HG02970 (cell line): Measurements from ENCODE around the gene MRPS14.
"Not testable (repeated sequence)": the region's sequence is repeated elsewhere in the genome, so short reads cannot be mapped to it uniquely, and the experiment has no call there.

Experiments
- ATAC-seq: cut with Tn5 transposase; IDR thresholded peaks from one replicate; pipeline ENCODE4 v1.9.1; 2021; ENCODE audit warnings: mild to moderate bottlenecking, moderate library complexity, moderate number of reproducible peaks; ENCODE audit not compliant: unreplicated experiment, low FRiP score

Gene MRPS14

DNA sequence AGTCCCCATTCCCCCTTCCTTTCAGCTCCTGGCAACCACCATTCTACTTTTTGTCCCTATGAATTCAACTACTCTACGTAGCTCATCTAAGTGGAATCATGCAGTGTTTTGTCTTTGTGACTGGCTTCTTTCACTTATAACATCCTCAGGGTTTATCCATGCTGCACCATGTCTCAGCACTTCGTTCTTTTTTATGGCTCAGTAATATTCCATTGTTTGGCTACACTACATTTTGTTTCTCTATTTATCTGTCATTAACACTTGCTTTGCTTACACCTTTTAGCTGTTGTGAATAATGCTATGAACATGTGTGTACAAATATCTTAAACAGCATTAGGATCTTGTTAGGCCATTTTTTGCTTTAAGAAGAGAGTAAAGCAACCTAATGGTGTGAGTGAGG, 1.5 kb upstream of the MRPS14 start:
- ATAC-seq, result no peak

- ATAC-seq, result not testable (repeated sequence)
Measured at GRCh38 chr1:175023922-175024242, 657 bp upstream of the MRPS14 start.

- no peak for ATAC-seq
Measured at GRCh38 chr1:175019524-175019923, 3.7 kb downstream of the MRPS14 start.

- no peak for ATAC-seq
Measured at GRCh38 chr1:175015243-175015642, 8.0 kb downstream of the MRPS14 start.

DNA sequence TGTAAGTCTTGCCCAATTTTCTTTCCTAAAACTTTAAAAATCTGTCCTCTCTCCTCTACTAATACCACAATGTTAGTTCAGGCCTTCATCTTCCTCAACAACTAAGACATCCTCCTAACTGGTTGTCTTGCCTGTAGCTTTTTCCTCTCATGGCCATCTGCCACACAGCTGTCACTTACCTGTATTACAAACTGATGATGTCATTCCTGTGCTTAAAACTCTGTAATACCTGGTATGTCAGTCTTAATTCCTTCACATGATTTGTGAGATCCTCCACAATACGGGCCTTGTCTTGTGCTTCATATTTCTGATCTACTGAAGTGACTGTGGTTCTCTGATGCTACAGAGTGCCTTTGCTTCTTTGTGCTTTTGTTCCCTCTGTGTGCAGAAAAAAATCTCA, 9.8 kb downstream of the MRPS14 start:
- no peak for ATAC-seq

- no peak for ATAC-seq
Measured at GRCh38 chr1:175009532-175009931, 13.7 kb downstream of the MRPS14 start.

DNA sequence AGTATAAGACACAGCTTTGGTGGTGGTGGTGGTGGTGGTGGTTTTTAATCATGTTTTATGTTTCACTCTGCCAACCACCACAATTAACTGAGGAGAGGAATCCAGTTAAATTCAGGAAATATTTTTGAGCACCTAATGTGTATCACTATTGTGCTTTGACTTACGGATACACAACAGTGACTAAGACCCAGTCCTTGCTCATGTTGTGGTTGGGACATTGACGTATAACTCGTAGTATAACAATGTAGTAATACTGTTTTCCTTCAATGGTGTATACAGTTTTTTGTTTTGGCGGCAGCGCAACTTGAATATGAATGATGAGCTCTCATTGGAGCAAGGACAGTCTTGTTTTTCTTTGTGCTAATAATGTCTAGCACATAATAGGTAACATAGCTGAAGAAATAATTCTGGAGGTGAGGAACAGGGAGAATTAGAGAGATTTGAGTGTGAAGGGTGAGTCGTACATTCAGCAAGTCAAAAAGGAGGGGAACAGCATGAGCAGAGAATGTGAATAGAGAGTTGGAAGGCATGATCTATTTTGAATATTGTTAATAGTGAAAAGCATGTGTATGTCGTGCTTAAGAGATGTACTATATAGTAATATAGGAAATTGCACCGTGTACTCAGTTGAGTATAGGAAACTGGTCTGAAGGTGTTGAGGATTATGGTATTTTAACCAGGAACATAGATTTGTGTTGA, 18.0 kb downstream of the MRPS14 start:
- no peak for ATAC-seq

DNA sequence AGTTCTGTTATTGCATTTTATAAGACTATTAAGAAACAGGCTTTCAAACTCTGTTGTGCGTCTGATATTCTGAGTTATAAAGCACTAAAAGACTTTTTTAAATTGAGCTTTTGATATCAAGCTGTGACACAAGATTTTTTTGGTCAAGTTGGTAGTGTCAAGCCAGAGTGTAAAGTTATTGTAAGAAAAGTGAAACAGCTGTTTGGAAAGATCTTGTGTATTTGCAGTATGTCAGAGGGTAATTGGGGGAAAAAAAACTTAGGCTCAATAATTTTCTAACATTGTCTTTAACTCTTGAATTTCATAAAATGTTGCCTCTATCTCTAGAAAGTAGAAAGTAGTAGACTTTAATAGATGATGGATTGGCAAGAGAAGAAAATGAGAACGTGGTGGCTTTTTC, 19.7 kb downstream of the MRPS14 start:
- no peak for ATAC-seq

DNA sequence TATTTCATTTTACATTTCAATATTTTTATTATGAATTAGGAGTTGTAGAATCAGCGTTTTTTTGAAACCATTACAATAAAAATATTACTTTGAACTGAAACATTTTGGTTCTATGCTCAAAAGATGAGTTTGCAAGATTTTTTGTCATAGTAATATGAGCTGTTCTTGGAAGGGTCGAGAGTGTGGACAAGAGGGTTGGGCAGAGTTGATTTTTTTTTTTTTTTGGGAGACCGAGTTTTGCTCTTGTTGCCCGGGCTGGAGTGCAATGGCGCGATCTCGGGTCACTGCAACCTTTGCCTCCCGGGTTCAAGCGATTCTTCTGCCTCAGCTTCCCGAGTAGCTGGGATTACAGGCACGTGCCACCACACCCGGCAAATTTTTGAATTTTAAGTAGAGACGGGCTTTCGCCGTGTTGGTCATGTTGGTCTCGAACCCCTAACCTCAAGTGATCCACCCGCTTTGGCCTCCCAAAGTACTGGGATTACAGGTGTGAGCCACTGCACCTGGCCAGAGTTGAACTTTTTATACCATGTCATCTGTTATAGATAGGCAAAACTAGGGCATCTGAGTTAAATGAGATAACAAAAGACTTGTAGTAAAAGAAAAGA, 20.2 kb downstream of the MRPS14 start:
- ATAC-seq, result no peak

- no peak for ATAC-seq
Measured at GRCh38 chr1:175000697-175001187, 22.5 kb downstream of the MRPS14 start.

DNA sequence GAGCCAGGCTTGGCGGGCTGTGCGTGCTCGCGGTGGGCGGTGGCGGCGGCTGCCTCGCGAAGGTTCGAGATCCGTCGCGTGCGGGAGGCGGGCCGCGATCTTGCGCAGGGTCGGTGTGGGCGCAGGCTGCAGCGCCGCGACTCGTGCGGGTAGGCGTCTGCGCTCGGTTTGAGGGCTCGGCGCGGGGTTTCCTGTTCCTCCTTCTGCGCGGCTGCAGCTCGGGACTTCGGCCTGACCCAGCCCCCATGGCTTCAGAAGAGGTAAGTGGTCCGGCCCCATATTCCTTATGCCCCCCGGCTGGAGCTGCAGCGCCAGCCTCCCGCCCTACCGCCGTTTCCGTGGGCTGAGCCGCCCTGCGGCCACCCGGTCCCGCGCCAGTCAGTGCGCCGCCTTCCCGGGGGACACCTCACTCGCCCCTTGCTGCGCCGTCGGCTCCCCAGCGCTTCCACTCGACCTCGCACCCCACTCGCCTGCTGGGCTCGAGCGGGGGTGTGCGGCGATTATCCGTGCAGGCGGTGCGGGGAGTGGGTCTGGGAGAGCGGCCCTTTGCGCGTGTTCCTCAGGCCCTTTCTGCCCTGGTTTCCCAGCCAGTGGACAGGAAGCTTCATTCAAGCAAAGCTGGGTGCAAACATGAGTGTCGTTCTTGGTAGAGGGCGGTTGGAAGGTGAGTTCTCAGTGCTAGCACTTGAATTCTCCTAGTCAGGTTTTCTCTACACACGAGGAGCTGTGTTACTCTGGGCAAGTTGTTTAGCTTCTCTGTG, 23.1 kb downstream of the MRPS14 start, which contains the start of gene CACYBP:
Gene CACYBP, plus strand, starts transcription at position 12 of the 761 bp plus-strand sequence. Its CDS starts 234 bp downstream, at position 246.
- no peak for ATAC-seq

GRCh38 chr1:174999216-174999935, 23.8 kb downstream of the MRPS14 start:
- peak; percentile 78 for ATAC-seq

GRCh38 chr1:174998569-174999215, 24.5 kb downstream of the MRPS14 start:
- ATAC-seq, result no peak

- ATAC-seq, result no peak
Measured at GRCh38 chr1:174997041-174997440, 26.2 kb downstream of the MRPS14 start.

- ATAC-seq, result no peak
Measured at GRCh38 chr1:174996476-174996875, 26.7 kb downstream of the MRPS14 start.

- no peak for ATAC-seq
Measured at GRCh38 chr1:174995916-174996315, 27.3 kb downstream of the MRPS14 start.

DNA sequence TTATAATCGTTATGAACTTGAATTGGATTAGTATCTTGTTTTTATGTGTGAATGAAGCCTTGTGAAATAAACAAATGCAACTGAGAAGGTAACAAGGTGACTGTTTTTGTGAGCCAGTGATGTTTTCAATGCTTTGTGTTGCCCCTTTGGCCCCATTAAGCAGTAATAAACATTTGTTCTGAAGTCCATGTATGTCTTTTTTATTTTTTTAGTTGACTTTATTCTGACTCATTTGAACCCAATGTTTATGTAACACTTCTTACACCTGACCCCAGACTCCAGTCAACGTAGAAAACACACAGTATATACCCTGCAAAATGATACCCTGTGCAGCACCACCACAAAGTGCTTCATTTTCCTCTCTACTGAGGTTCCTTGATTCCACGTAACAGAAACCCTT, 28.1 kb downstream of the MRPS14 start:
- no peak for ATAC-seq

- no peak for ATAC-seq
Measured at GRCh38 chr1:174991473-174991872, 31.8 kb downstream of the MRPS14 start.

DNA sequence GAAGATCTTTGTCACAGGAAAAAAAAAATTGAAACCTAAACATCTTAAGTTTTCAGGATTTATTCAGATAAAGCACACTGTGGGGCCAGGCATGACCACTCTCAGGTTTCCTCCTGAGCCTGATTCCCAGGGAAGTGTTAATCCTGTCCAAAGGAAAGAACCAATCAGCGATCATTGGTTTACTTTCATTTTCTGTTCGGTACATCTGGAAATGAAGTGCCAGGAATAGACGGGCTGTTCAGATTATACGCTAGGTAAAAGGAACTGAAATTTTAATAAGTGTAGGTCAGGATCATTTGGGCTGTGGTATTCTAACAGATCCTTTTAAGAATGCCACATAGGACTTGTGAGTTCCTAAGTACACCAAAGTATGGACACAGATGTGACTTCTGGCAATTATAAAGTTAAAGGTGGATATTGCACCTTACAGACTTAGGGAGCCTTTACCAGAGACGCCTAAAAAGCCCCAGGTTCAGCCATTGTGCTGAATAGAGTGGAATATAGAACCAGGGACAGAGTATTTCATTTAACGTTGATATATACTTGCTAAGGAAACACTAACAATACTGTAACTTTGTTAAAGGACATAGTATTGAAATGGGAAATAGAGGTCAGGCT, 32.7 kb downstream of the MRPS14 start:
- ATAC-seq, result no peak
